LoVo (cell line): ENCODE data around the gene HECTD1.
"Not testable (repeated sequence)": the region's sequence is repeated elsewhere in the genome, so short reads cannot be mapped to it uniquely, and the experiment has no call there.

Source experiments
- DNase-seq: peaks from one replicate; pipeline ENCODE4 v3.0.0-alpha.2; 2016; ENCODE audit warnings: low spot score

Gene HECTD1

GRCh38 chr14:31224808-31225207 is 17.2 kb upstream of the HECTD1 start:
- no peak for DNase-seq

- no peak for DNase-seq
Measured at GRCh38 chr14:31223331-31223730, 15.7 kb upstream of the HECTD1 start.

GRCh38 chr14:31222834-31223233 is 15.2 kb upstream of the HECTD1 start:
- DNase-seq: no peak

GRCh38 chr14:31221266-31221665 is 13.7 kb upstream of the HECTD1 start:
- no peak for DNase-seq

- DNase-seq: no peak
Measured at GRCh38 chr14:31219169-31219568, 11.6 kb upstream of the HECTD1 start.

GRCh38 chr14:31216359-31216758 is 8.8 kb upstream of the HECTD1 start:
- DNase-seq: no peak

GRCh38 chr14:31212893-31213292 is 5.3 kb upstream of the HECTD1 start:
- DNase-seq: no peak

GRCh38 chr14:31209605-31210004 is 2.0 kb upstream of the HECTD1 start:
- no peak for DNase-seq

- DNase-seq: no peak
Measured at GRCh38 chr14:31208546-31209424, 1.2 kb upstream of the HECTD1 start.

- DNase-seq: no peak
Measured at GRCh38 chr14:31207287-31207754, 272 bp downstream of the HECTD1 start.

- no peak for DNase-seq
Measured at GRCh38 chr14:31206536-31207286, 882 bp downstream of the HECTD1 start.

- DNase-seq: no peak
Measured at GRCh38 chr14:31205681-31206535, 1.7 kb downstream of the HECTD1 start.

GRCh38 chr14:31204593-31205534 is 2.7 kb downstream of the HECTD1 start:
- DNase-seq: no peak

GRCh38 chr14:31203899-31204592 is 3.5 kb downstream of the HECTD1 start:
- not testable (repeated sequence) for DNase-seq

GRCh38 chr14:31203414-31203742 is 4.2 kb downstream of the HECTD1 start:
- DNase-seq: no peak

- DNase-seq: no peak
Measured at GRCh38 chr14:31201111-31201510, 6.5 kb downstream of the HECTD1 start.

GRCh38 chr14:31200702-31200990 is 6.9 kb downstream of the HECTD1 start:
- no peak for DNase-seq

- DNase-seq: no peak
Measured at GRCh38 chr14:31197671-31198070, 9.9 kb downstream of the HECTD1 start.

GRCh38 chr14:31196839-31197492 is 10.6 kb downstream of the HECTD1 start:
- DNase-seq: no peak

GRCh38 chr14:31194661-31195060 is 12.9 kb downstream of the HECTD1 start:
- DNase-seq: no peak
